Endothelial cell of umbilical vein (primary cell): Measurements from ENCODE around the gene KCTD11. TPM values are rescaled to one million over a fixed set of nuclear protein-coding genes. Genes with fewer than 3 reads are reported as not detected.

Source experiments
- Bru-seq: library from RNA; stranded (reverse); fragments of 400-500 nt; gene quantifications from one replicate; lab custom pipeline; 2021; lab: Mats Ljungman, UMichigan
- BruChase-seq, 2 experiments: library from RNA; stranded (reverse); fragments of 400-500 nt; gene quantifications; one replicate each; lab custom pipeline; 2021; lab: Mats Ljungman, UMichigan
- BruUV-seq: library from RNA; stranded (reverse); fragments of 400-500 nt; replicated peaks from 2 replicates; lab custom pipeline; 2021; lab: Mats Ljungman, UMichigan
- CTCF ChIA-PET: fragments of 300-600, 350-600 bp; sonication (Branson Sonifier 250); formaldehyde crosslinking; loops from one replicate; lab custom pipeline; 2021; ENCODE audit warnings: antibody characterized with exemption, inconsistent platforms; lab: Charles Lee
- POLR2A ChIA-PET: fragments of 300-600, 350-600 bp; sonication (Branson Sonifier 250); formaldehyde crosslinking; loops from one replicate; lab custom pipeline; 2021; ENCODE audit warnings: antibody characterized with exemption, inconsistent platforms; lab: Charles Lee
- DNase-seq: peaks from one replicate; pipeline ENCODE4 v3.0.0-alpha.2; 2011; ENCODE audit warnings: low read depth, low spot score
- FAIRE-seq: peaks from 2 replicates; lab custom pipeline; 2011; peaks lifted over from hg19 to GRCh38; lab: Jason Lieb, UNC
- H2AFZ ChIP-seq: 2 replicates; pipeline ENCODE4 v1.6.0; 2012; ENCODE audit warnings: low read depth, low read length, control low read depth, inconsistent platforms
- H3K27ac ChIP-seq: 2 replicates; pipeline ENCODE4 v1.5.1; 2011; ENCODE audit warnings: low read depth, mild to moderate bottlenecking, control low read depth, low read length, moderate library complexity; ENCODE audit not compliant: insufficient read depth
- H3K27me3 ChIP-seq, 2 experiments: 2 replicates each; pipeline versions ENCODE4 v1.6.0 to v1.6.1; 2011; ENCODE audit warnings: low read length in 2 of 2, mixed read lengths in 1 of 2; ENCODE audit not compliant: control insufficient read depth in 2 of 2, insufficient read depth in 2 of 2
- H3K36me3 ChIP-seq, 2 experiments: 2 replicates in 1 of 2; 3 replicates in 1 of 2; pipeline ENCODE4 v1.5.1; 2011; ENCODE audit warnings: low read length in 2 of 2, mild to moderate bottlenecking in 1 of 2, moderate library complexity in 1 of 2; ENCODE audit not compliant: control insufficient read depth in 2 of 2, insufficient read depth in 2 of 2; ENCODE audit errors: extremely low read depth in 1 of 2
- H3K4me1 ChIP-seq: 3 replicates; pipeline ENCODE4 v1.5.1; 2011; ENCODE audit warnings: mild to moderate bottlenecking, low read length; ENCODE audit not compliant: control insufficient read depth, insufficient read depth; ENCODE audit errors: extremely low read depth
- H3K4me2 ChIP-seq: 2 replicates; pipeline ENCODE4 v1.6.1; 2011; ENCODE audit warnings: low read length, control low read depth, mixed read lengths; ENCODE audit not compliant: insufficient read depth
- H3K4me3 ChIP-seq, 3 experiments: fragments of 200-600 bp in 1 of 3; sonication (generic), shearing (Covaris generic) in 1 of 3; replicated peaks in 1 of 3; 2 replicates each; pipeline ENCODE4 v1.5.1; 2011 to 2016; ENCODE audit warnings: control low read depth in 3 of 3, low read length in 3 of 3, mild to moderate bottlenecking in 2 of 3, inconsistent platforms in 1 of 3, low read depth in 1 of 3, moderate library complexity in 1 of 3; ENCODE audit not compliant: insufficient read depth in 1 of 3
- H3K79me2 ChIP-seq: 2 replicates; pipeline ENCODE4 v1.6.0; 2012; ENCODE audit warnings: low read length, inconsistent platforms; ENCODE audit not compliant: control insufficient read depth, insufficient read depth
- H3K9ac ChIP-seq: replicated peaks from 2 replicates; pipeline ENCODE3; 2011; ENCODE audit warnings: low read length, control low read depth; ENCODE audit not compliant: insufficient read depth; ENCODE audit errors: extremely low read depth
- H3K9me1 ChIP-seq: replicated peaks from 3 replicates; pipeline ENCODE4 v1.6.0; 2011; ENCODE audit warnings: mild to moderate bottlenecking, low read length; ENCODE audit not compliant: control insufficient read depth, insufficient read depth; ENCODE audit errors: extremely low read depth
- H3K9me3 ChIP-seq: replicated peaks from 2 replicates; pipeline ENCODE4 v1.5.1; 2012; ENCODE audit warnings: low read length, inconsistent platforms; ENCODE audit not compliant: control insufficient read depth, insufficient read depth
- H4K20me1 ChIP-seq: replicated peaks from 2 replicates; pipeline ENCODE3; 2011; ENCODE audit warnings: mild to moderate bottlenecking, low read length; ENCODE audit not compliant: control insufficient read depth, insufficient read depth; ENCODE audit errors: extremely low read depth
- EZH2 ChIP-seq: IDR thresholded peaks from 2 replicates; pipeline ENCODE4 v1.6.1; 2012; ENCODE audit warnings: borderline replicate concordance, low read depth, mild to moderate bottlenecking, moderate library complexity, low read length, inconsistent platforms; ENCODE audit not compliant: severe bottlenecking
- FOS ChIP-seq: IDR thresholded peaks from 2 replicates; pipeline ENCODE4 v1.6.1; 2011; ENCODE audit warnings: mild to moderate bottlenecking, low read length, moderate library complexity, borderline replicate concordance; ENCODE audit not compliant: insufficient read depth
- JUN ChIP-seq: IDR thresholded peaks from 2 replicates; pipeline ENCODE4 v1.6.1; 2011; ENCODE audit warnings: borderline replicate concordance, low read depth; ENCODE audit not compliant: insufficient read length, insufficient read depth
- POLR2A ChIP-seq: IDR thresholded peaks from 2 replicates; pipeline ENCODE4 v1.6.1; 2012; ENCODE audit warnings: low read depth, mild to moderate bottlenecking, control low read depth, low read length
- POLR2AphosphoS5 ChIP-seq: IDR thresholded peaks from 2 replicates; pipeline ENCODE4 v1.6.1; 2012; ENCODE audit warnings: low read depth, mild to moderate bottlenecking, control low read depth, low read length, moderate library complexity; ENCODE audit not compliant: insufficient read depth
- dilution Hi-C: fragments of 300-500 bp; cut with MboI; formaldehyde crosslinking; loops from one replicate; pipeline ENCODE4 v1.15.0; 2019; ENCODE audit warnings: low sequenced_read_pairs; ENCODE audit not compliant: extremely low pct_ligation_motif_present
- intact Hi-C: fragments of 100-400 bp; cut with micrococcal nuclease; formaldehyde crosslinking; loops from one replicate; pipeline ENCODE4 v1.10.0; 2022
- long read RNA-seq: library from polyadenylated mRNA; stranded (forward); transcript quantifications from one replicate; pipeline ENCODE4 v2.0.0, GENCODE V29; 2021
- polyA minus RNA-seq, 3 experiments: library from RNA; depleted of rRNA, polyadenylated mRNA; stranded (reverse); fragments of >200 nt; gene quantifications; 1 replicate in 1 of 3; 2 replicates in 2 of 3; pipeline ENCODE4 v1.2.3, GENCODE V29; 2011
- polyA plus RNA-seq, 4 experiments: library from polyadenylated mRNA; depleted of rRNA in 3 of 4; stranded (reverse) in 3 of 4; unstranded in 1 of 4; fragments of >200 nt; gene quantifications; 2 replicates each; pipeline versions ENCODE4 v1.2.1 to v1.2.3, GENCODE V29; 2011 to 2012; ENCODE audit warnings: missing spikeins in 1 of 4
- total RNA-seq: library from RNA; stranded (reverse); gene quantifications from 2 replicates; pipeline ENCODE4 v1.2.3, GENCODE V29; 2021
- TF ChIP-seq, protein P1 (sequence below), 2 donors: IDR thresholded peaks; 1 replicate in 1 of 2; 2 replicates in 1 of 2; pipeline ENCODE4 v1.5.1; 2011; ENCODE audit warnings: low read length in 2 of 2, mild to moderate bottlenecking in 2 of 2, moderate library complexity in 2 of 2, control low read depth in 1 of 2, inconsistent platforms in 1 of 2, low read depth in 1 of 2; ENCODE audit not compliant: insufficient read depth in 1 of 2; ENCODE audit errors: extremely low read depth in 1 of 2

Gene KCTD11
- 3.5 and 3.8 TPM in 2 replicates for total RNA-seq
- 6.5 and 6.7 TPM in 2 replicates for polyA plus RNA-seq
- polyA plus RNA-seq (2011; cell fraction: cytosol; rRNA removed): 3.9 and 4.1 TPM in 2 replicates
- 2.4 TPM in 2 replicates for polyA plus RNA-seq (2011; cell fraction: nucleus; rRNA removed)
- polyA plus RNA-seq (2012): 3.7 and 4.9 TPM in 2 replicates
- 6.2 and 6.4 TPM in 2 replicates for polyA minus RNA-seq
- 1.4 TPM for polyA minus RNA-seq (2011; cell fraction: cytosol; rRNA and poly(A)+ RNA removed)
- polyA minus RNA-seq (2011; cell fraction: nucleus; rRNA and poly(A)+ RNA removed): 1.9 and 2.0 TPM in 2 replicates
- Bru-seq, nascent RNA: percentile 36 among the genes with signal in this experiment
- percentile 51 among the genes with signal in this experiment for BruChase-seq, experiment 1, labeled RNA remaining after a 6-hour chase
- percentile 50 among the genes with signal in this experiment for BruChase-seq, experiment 2, labeled RNA remaining after a 2-hour chase
- long read RNA-seq, transcript KCTD11-201 (1 exons, 2,783 nt): major isoform, 5 of 6 reads
- long read RNA-seq, partial matches to known transcripts: 0 of 6 reads
- long read RNA-seq, other reads (novel, unspliced or antisense): 0 of 6 reads

GRCh38 chr17:7351665-7352502 is at the start of gene KCTD11:
Gene KCTD11 (plus strand): TSS chr17:7352162.
- peak; percentile 76 for DNase-seq
- ChIA-PET CTCF (interaction anchor here (1.5 to 2.3 kb wide), 3 partner anchors 10 to 237 kb away, joined by 4 to 5 read pairs (median 4); no protein-coding TSS in a partner anchor), POLR2A (interaction anchor here (0.5 to 2.3 kb wide), 3 partner anchors 22 to 132 kb away, joined by 3 to 5 read pairs (median 3); partner anchors contain the start of genes POLR2A and ZBTB4)
- H3K36me3 ChIP-seq: no peaks in the 10 kb centered on the region
- no peaks in the 10 kb centered on the region for H3K79me2 ChIP-seq
- dilution Hi-C loops: no loop called here
- peak within 1 kb of the TSS; percentile 80 for H3K4me2 ChIP-seq
- H3K9ac ChIP-seq: peak within 1 kb of the TSS; percentile 92
- peak within 1 kb of the TSS; percentile 95 for H2AFZ ChIP-seq
- peaks cover 17% of the 10 kb centered on the region for H3K4me1 ChIP-seq
- BruUV-seq: no TSS peak
- H3K27ac ChIP-seq: peak within 1 kb of the TSS; percentile 78
- intact Hi-C loops: loop anchor here (1.0 to 5.0 kb wide), 2 partner anchors 83 to 335 kb away; partner anchors contain the start of genes TMEM102, TP53 and WRAP53
- peak; percentile 66 for FAIRE-seq
- H4K20me1 ChIP-seq: no peaks in the 10 kb centered on the region
- no peaks in the 10 kb centered on the region for H3K9me1 ChIP-seq
- H3K4me3 ChIP-seq: peak within 1 kb of the TSS; percentile 54 to 78 (median 70)
- H3K27me3 ChIP-seq: no peaks in the 10 kb centered on the region
- no peaks in the 10 kb centered on the region for H3K9me3 ChIP-seq
- peak; percentile 35 for TF ChIP-seq FOS
- TF ChIP-seq, protein P1, sequence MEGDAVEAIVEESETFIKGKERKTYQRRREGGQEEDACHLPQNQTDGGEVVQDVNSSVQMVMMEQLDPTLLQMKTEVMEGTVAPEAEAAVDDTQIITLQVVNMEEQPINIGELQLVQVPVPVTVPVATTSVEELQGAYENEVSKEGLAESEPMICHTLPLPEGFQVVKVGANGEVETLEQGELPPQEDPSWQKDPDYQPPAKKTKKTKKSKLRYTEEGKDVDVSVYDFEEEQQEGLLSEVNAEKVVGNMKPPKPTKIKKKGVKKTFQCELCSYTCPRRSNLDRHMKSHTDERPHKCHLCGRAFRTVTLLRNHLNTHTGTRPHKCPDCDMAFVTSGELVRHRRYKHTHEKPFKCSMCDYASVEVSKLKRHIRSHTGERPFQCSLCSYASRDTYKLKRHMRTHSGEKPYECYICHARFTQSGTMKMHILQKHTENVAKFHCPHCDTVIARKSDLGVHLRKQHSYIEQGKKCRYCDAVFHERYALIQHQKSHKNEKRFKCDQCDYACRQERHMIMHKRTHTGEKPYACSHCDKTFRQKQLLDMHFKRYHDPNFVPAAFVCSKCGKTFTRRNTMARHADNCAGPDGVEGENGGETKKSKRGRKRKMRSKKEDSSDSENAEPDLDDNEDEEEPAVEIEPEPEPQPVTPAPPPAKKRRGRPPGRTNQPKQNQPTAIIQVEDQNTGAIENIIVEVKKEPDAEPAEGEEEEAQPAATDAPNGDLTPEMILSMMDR (IDR thresholded peaks at IDR 0.05; ENCODE audit: extremely low read depth in 1 of 2, insufficient read depth in 1 of 2, low read depth in 1 of 2, low read length in 2 of 2): peak in 1 of 2 donors; percentile 69
- peak; percentile 73 for TF ChIP-seq POLR2AphosphoS5
- peak; percentile 57 for TF ChIP-seq POLR2A
- TF ChIP-seq EZH2: no peak
- TF ChIP-seq JUN: no peak
